OCI-LY3 (cell line): ENCODE results near the gene FAM3A.
"Not testable (repeated sequence)": the region's sequence is repeated elsewhere in the genome, so short reads cannot be mapped to it uniquely, and the experiment has no call there.

Experiments
- H2AFZ ChIP-seq: fragments of 200-600, 300-600 bp; shearing (Covaris generic); 2 replicates; pipeline ENCODE4 v1.6.0; 2014; ENCODE audit warnings: antibody characterized with exemption, low read depth, low read length
- H3K27ac ChIP-seq: fragments of 200-600, 300-600 bp; sonication (generic); 2 replicates; pipeline ENCODE4 v1.5.1; 2014; ENCODE audit warnings: mild to moderate bottlenecking, low read length, moderate library complexity, mixed read lengths
- H3K27me3 ChIP-seq: fragments of 200-600, 300-600 bp; sonication (generic); 2 replicates; pipeline ENCODE4 v1.6.1; 2014; ENCODE audit warnings: low read depth, low read length, mixed read lengths
- H3K36me3 ChIP-seq: fragments of 200-600, 300-600 bp; sonication (generic); replicated peaks from 2 replicates; pipeline ENCODE3; 2014; ENCODE audit warnings: low read depth, low read length, mixed read lengths
- H3K4me1 ChIP-seq: fragments of 300-600, 200-600 bp; sonication (generic); 2 replicates; pipeline ENCODE4 v1.6.1; 2014; ENCODE audit warnings: low read length, mixed read lengths
- H3K4me2 ChIP-seq: fragments of 200-600, 300-600 bp; sonication (generic); 2 replicates; pipeline ENCODE4 v1.6.1; 2014; ENCODE audit warnings: low read length, mixed read lengths
- H3K4me3 ChIP-seq: fragments of 300-600, 200-600 bp; sonication (generic); 2 replicates; pipeline ENCODE4 v1.5.1; 2014; ENCODE audit warnings: antibody characterized with exemption, mild to moderate bottlenecking, low read length, moderate library complexity
- H3K79me2 ChIP-seq: fragments of 300-600, 200-600 bp; shearing (Covaris generic); 2 replicates; pipeline ENCODE4 v1.6.1; 2014; ENCODE audit warnings: mild to moderate bottlenecking, low read length, mixed read lengths
- H3K9ac ChIP-seq: fragments of 300-600, 200-600 bp; shearing (Covaris generic); 2 replicates; pipeline ENCODE4 v1.6.0; 2014; ENCODE audit warnings: mild to moderate bottlenecking, low read length, moderate library complexity
- H3K9me3 ChIP-seq: fragments of 200-600, 300-600 bp; shearing (Covaris generic); 2 replicates; pipeline ENCODE4 v1.6.1; 2014; ENCODE audit warnings: low read length, mixed read lengths; ENCODE audit not compliant: insufficient read depth
- H4K20me1 ChIP-seq: fragments of 200-600, 300-600 bp; sonication (generic); 2 replicates; pipeline ENCODE4 v1.6.1; 2016; ENCODE audit warnings: low read length, mixed read lengths; ENCODE audit not compliant: insufficient read depth
- EZH2phosphoT487 ChIP-seq: fragments of 200-600 bp; shearing (Covaris generic); IDR thresholded peaks from 2 replicates; pipeline ENCODE4 v1.6.1; 2018; ENCODE audit warnings: antibody characterized with exemption, mixed run types, low read depth
- TF ChIP-seq, protein P1 (sequence below): fragments of 200-600, 300-600 bp; sonication (generic); IDR thresholded peaks from 2 replicates; pipeline ENCODE4 v1.5.1; 2014; ENCODE audit warnings: antibody characterized with exemption, low read length, low read depth

Gene FAM3A, protein sequence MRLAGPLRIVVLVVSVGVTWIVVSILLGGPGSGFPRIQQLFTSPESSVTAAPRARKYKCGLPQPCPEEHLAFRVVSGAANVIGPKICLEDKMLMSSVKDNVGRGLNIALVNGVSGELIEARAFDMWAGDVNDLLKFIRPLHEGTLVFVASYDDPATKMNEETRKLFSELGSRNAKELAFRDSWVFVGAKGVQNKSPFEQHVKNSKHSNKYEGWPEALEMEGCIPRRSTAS

DNA sequence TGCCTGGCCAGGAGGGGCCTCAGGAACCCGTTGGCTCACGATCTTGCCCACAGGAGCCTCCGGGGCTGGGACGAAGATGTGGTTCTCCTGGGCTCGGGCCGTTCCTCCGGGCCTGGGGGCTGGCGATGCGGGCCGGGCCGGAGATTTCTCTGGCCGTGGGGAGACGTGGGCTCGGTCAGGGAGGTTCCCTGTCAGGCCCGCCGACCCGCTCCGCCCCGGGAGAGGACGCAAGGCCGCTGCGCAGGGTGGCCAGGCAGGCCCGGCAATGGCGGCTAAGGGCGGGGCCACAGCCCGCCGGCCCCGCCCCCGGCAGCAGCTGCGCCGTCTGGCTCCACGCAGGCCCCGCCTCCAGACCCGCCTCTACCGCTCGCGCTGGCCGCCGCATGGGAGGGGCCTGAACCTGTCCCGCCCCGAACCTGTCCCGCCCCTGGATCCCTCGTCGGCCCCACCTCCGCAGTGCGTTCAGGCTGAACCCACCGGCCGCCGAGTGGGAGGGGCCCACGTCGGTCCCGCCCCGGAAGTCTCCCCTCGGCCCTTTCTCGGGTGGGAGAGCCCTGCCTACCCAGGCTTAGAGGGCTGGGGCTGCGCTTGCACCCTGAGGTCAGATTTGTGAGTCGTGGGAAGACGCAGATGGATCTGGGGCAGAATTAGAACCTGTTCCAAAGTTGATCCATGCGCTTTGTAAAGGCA is at the start of gene FAM3A:
TSS of gene FAM3A (minus strand) at position 267 of the 690 bp plus-strand sequence. CDS start 460 bp downstream, outside the sequence.
- H3K79me2 ChIP-seq: peaks cover 7% of the 10 kb centered on the region; the same call in 1 of the 2 replicates
- H4K20me1 ChIP-seq: no peaks in the 10 kb centered on the region
- H3K9me3 ChIP-seq: no peaks in the 10 kb centered on the region
- peak within 1 kb of the TSS; percentile 98 for H3K4me3 ChIP-seq
- H3K9ac ChIP-seq: peak within 1 kb of the TSS; percentile 90
- no peaks in the 10 kb centered on the region for H3K27me3 ChIP-seq
- TF ChIP-seq EZH2phosphoT487: no peak
- TF ChIP-seq, protein P1, sequence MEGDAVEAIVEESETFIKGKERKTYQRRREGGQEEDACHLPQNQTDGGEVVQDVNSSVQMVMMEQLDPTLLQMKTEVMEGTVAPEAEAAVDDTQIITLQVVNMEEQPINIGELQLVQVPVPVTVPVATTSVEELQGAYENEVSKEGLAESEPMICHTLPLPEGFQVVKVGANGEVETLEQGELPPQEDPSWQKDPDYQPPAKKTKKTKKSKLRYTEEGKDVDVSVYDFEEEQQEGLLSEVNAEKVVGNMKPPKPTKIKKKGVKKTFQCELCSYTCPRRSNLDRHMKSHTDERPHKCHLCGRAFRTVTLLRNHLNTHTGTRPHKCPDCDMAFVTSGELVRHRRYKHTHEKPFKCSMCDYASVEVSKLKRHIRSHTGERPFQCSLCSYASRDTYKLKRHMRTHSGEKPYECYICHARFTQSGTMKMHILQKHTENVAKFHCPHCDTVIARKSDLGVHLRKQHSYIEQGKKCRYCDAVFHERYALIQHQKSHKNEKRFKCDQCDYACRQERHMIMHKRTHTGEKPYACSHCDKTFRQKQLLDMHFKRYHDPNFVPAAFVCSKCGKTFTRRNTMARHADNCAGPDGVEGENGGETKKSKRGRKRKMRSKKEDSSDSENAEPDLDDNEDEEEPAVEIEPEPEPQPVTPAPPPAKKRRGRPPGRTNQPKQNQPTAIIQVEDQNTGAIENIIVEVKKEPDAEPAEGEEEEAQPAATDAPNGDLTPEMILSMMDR: no peak
- H2AFZ ChIP-seq: peak within 1 kb of the TSS; percentile 97
- H3K4me2 ChIP-seq: peak within 1 kb of the TSS; percentile 98
- no peaks in the 10 kb centered on the region for H3K36me3 ChIP-seq
- H3K27ac ChIP-seq: peak within 1 kb of the TSS; percentile 47; the same call in 1 of the 2 replicates
- H3K4me1 ChIP-seq: peaks cover 9% of the 10 kb centered on the region

DNA sequence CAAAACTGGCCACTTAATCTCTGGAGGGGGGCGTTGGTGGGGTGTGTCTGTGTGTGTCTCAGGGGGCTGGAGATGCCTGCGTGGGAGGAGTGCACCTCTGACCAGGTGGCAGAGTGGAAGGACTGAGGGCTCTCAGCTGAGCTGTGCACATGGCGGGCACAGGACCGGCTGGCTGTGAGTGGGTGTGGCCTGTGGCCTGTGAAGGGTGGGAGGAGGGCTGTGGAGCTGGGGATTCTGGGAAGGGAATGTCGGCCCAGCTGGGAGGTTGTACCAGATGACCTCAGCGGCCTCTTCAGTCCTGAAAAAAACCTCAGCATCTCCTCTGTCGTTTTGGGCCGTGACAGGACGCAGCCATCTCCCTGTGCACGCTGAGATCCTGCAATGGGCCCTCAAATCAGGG is 46.3 kb upstream of the FAM3A start:
- H3K27me3 ChIP-seq, H3K4me2 ChIP-seq, H3K9me3 ChIP-seq, H4K20me1 ChIP-seq, H3K4me1 ChIP-seq, H3K4me3 ChIP-seq, H2AFZ ChIP-seq, H3K27ac ChIP-seq, H3K79me2 ChIP-seq, H3K9ac ChIP-seq, H3K36me3 ChIP-seq: not testable (repeated sequence)

- H3K9me3 ChIP-seq, H3K27me3 ChIP-seq, H2AFZ ChIP-seq, H3K79me2 ChIP-seq, H3K4me3 ChIP-seq, H3K36me3 ChIP-seq, H3K4me1 ChIP-seq, H3K27ac ChIP-seq, H4K20me1 ChIP-seq, H3K4me2 ChIP-seq, H3K9ac ChIP-seq: not testable (repeated sequence)
Observed at GRCh38 chrX:154560326-154560725, 44.3 kb upstream of the FAM3A start.

DNA sequence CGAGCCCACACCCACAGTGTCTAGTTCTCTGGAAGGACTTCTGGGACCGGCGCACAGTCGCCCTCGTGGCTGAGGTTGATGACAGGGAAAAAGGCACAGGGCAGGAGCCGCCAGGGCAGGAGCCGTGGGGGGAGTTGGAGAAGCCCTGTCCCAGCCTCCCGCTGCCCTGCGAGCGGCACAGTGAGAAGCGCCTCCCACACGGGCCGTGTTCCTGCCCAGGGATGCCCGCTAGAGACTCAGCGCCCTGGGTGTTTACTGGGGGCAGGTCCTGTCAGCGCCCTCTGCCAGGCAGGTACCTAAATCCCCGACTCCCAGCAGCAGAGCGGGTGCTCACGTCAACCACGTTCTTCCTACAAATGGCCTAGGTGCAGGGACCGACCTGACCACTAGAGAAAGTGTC is 42.9 kb upstream of the FAM3A start:
- not testable (repeated sequence) for H3K9ac ChIP-seq, H3K36me3 ChIP-seq, H3K4me1 ChIP-seq, H3K27me3 ChIP-seq, H2AFZ ChIP-seq, H3K9me3 ChIP-seq, H3K27ac ChIP-seq, H3K4me3 ChIP-seq, H3K4me2 ChIP-seq, H3K79me2 ChIP-seq, H4K20me1 ChIP-seq

GRCh38 chrX:154558060-154558690 is 42.1 kb upstream of the FAM3A start:
- H4K20me1 ChIP-seq, H3K4me2 ChIP-seq, H3K36me3 ChIP-seq, H3K9ac ChIP-seq, H3K79me2 ChIP-seq, H3K27me3 ChIP-seq, H3K4me1 ChIP-seq, H3K9me3 ChIP-seq, H3K27ac ChIP-seq, H2AFZ ChIP-seq, H3K4me3 ChIP-seq: not testable (repeated sequence)

DNA sequence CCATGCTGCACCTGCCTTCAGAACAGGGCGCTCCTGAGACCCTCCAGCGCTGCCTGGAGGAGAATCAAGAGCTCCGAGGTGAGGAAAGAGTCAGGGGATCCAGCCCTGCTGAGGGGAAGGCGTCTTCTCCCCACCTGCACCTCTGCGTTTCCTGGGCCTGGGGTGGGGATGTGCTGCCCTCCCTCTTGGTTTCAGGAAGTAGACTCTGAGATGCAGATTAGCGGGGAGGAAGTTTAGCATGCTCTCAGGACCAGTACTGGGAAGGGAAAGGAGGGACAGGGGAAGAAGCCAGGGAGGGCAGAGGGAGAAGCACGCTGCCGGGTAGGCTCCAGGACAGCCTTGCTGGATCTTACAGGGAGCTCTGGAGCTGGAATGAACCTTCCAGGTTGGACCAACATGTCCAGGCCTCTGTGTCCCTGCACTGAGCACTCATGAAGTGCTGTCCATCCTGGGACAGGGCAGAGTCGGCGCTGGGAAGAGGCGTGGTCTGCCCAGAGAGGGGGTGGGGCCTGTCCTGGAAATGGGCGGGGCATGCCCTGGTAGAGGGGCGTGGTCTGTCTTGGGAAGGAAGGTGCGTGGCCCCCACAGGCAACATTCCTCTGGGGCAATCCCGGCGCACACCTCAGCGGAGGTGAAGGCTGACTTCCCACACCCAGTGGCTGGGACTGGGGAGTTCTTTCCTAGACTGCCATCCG is 36.2 kb upstream of the FAM3A start:
- not testable (repeated sequence) for H4K20me1 ChIP-seq, H3K4me1 ChIP-seq, H3K36me3 ChIP-seq, H3K9ac ChIP-seq, H3K27me3 ChIP-seq, H3K27ac ChIP-seq, H3K4me2 ChIP-seq, H3K4me3 ChIP-seq, H3K9me3 ChIP-seq, H2AFZ ChIP-seq
- H3K79me2 ChIP-seq: peaks cover 30% of the 10 kb centered on the region
